HepG2 (cell line): ENCODE results near the gene RASAL1. TPM values are rescaled to one million over a fixed set of nuclear protein-coding genes. Genes with fewer than 3 reads are reported as not detected.
A peak's percentile ranks its signal among the peaks of the same experiment; 100 is the strongest.

Experiments
- ARNT2 ChIP-seq: sonication (generic); formaldehyde crosslinking; IDR thresholded peaks from 2 replicates; pipeline ENCODE4 v1.8.0; 2022; ENCODE audit warnings: mild to moderate bottlenecking, low read depth, missing genetic modification reagents, moderate library complexity
- ATF1 ChIP-seq: IDR thresholded peaks from 2 replicates; pipeline ENCODE4 v1.6.1; 2016; ENCODE audit warnings: mild to moderate bottlenecking, control low read depth
- HCFC1 ChIP-seq: fragments of 150-350 bp; IDR thresholded peaks from 2 replicates; pipeline ENCODE4 v1.6.1; 2014; ENCODE audit warnings: low read depth, low read length
- HIC2 ChIP-seq: sonication (generic); formaldehyde crosslinking; IDR thresholded peaks from 2 replicates; pipeline ENCODE4 v1.9.0; 2022; ENCODE audit warnings: low read depth, missing genetic modification reagents
- IRF9 ChIP-seq: sonication (generic); formaldehyde crosslinking; IDR thresholded peaks from 2 replicates; pipeline ENCODE4 v1.8.0; 2022; ENCODE audit warnings: missing genetic modification reagents, mild to moderate bottlenecking, borderline replicate concordance
- MAF1 ChIP-seq: sonication (generic); formaldehyde crosslinking; IDR thresholded peaks from 2 replicates; pipeline ENCODE4 v1.5.0; 2020; ENCODE audit warnings: missing genetic modification reagents, borderline replicate concordance
- MYPOP ChIP-seq: sonication (generic); formaldehyde crosslinking; IDR thresholded peaks from 2 replicates; pipeline ENCODE4 v1.8.1; 2023; ENCODE audit warnings: mild to moderate bottlenecking, moderate library complexity, missing genetic modification reagents
- PHF8 ChIP-seq: sonication (generic); formaldehyde crosslinking; IDR thresholded peaks from 2 replicates; pipeline ENCODE4 v1.5.0; 2020; ENCODE audit warnings: missing genetic modification reagents
- RXRA ChIP-seq: sonication (generic); formaldehyde crosslinking; IDR thresholded peaks from 2 replicates; pipeline ENCODE4 v1.5.1; 2020; ENCODE audit warnings: missing genetic modification reagents
- SATB2 ChIP-seq: sonication (generic); formaldehyde crosslinking; IDR thresholded peaks from 2 replicates; pipeline ENCODE4 v1.5.0; 2020; ENCODE audit warnings: missing genetic modification reagents
- TERF1 ChIP-seq: sonication (generic); formaldehyde crosslinking; IDR thresholded peaks from 2 replicates; pipeline ENCODE4 v1.8.0; 2022; ENCODE audit warnings: mild to moderate bottlenecking, missing genetic modification reagents, moderate library complexity
- TMF1 ChIP-seq: sonication (generic); formaldehyde crosslinking; IDR thresholded peaks from 2 replicates; pipeline ENCODE4 v1.8.1; 2022; ENCODE audit warnings: low read depth, missing genetic modification reagents
- ZFP36 ChIP-seq: fragments of 150-350 bp; IDR thresholded peaks from 2 replicates; pipeline ENCODE4 v1.6.1; 2018; ENCODE audit warnings: borderline replicate concordance, low read length, low read depth; ENCODE audit not compliant: partially characterized antibody
- ZFY ChIP-seq: sonication (generic); formaldehyde crosslinking; IDR thresholded peaks from 2 replicates; pipeline ENCODE4 v1.4.0; 2020; ENCODE audit warnings: missing genetic modification reagents
- ZIK1 ChIP-seq: sonication (generic); formaldehyde crosslinking; IDR thresholded peaks from 2 replicates; pipeline ENCODE4 v1.5.0; 2020; ENCODE audit warnings: mild to moderate bottlenecking, low read depth, missing genetic modification reagents, borderline replicate concordance
- ZNF24 ChIP-seq: fragments of 450-650 bp; IDR thresholded peaks from 2 replicates; pipeline ENCODE4 v1.6.1; 2017; ENCODE audit warnings: antibody characterized with exemption, mild to moderate bottlenecking
- ZNF431 ChIP-seq: sonication (generic); formaldehyde crosslinking; IDR thresholded peaks from 2 replicates; pipeline ENCODE4 v1.9.0; 2022; ENCODE audit warnings: missing genetic modification reagents, low read depth, mild to moderate bottlenecking, borderline replicate concordance
- ZNF687 ChIP-seq: sonication (generic); formaldehyde crosslinking; IDR thresholded peaks from 2 replicates; pipeline ENCODE4 v1.5.1; 2020; ENCODE audit warnings: mild to moderate bottlenecking, missing genetic modification reagents, moderate library complexity
- ZNF841 ChIP-seq: sonication (generic); formaldehyde crosslinking; IDR thresholded peaks from 2 replicates; pipeline ENCODE4 v1.8.1; 2023; ENCODE audit warnings: missing genetic modification reagents, borderline replicate concordance
- polyA plus RNA-seq, 8 experiments: library from polyadenylated mRNA; depleted of rRNA in 3 of 8; stranded (reverse) in 7 of 8; unstranded in 1 of 8; fragments of >200 nt; fragmentation: Illumina TruSeq in 4 of 8; extraction: Trizol in 4 of 8; gene quantifications; 2 replicates each; pipeline versions ENCODE4 v1.2.1 to v1.2.3, GENCODE V29; 2011 to 2016; ENCODE audit warnings: low read depth in 4 of 8, missing spikeins in 1 of 8, mixed read lengths in 1 of 8; ENCODE audit not compliant: insufficient read depth in 1 of 8
- total RNA-seq, 5 experiments: library from RNA; depleted of rRNA; stranded (reverse); fragments of >200 nt; fragmentation: Illumina TruSeq; extraction: Trizol; gene quantifications; 2 replicates each; pipeline ENCODE4 v1.2.3, GENCODE V29; 2016; ENCODE audit warnings: low read depth in 1 of 5

The RASAL1 gene
- total and polyA plus RNA-seq, 2 of the 13 experiments (the other 11 are each of a cell fraction or from before 2014, with no cell fraction given), result not detected

GRCh38 chr12:113152835-113153814 is 17.6 kb upstream of the RASAL1 start (continued):
- TF ChIP-seq TERF1 (CRISPR knock-in tag), result no peak
- no peak for TF ChIP-seq MAF1 (CRISPR knock-in tag)
- TF ChIP-seq TMF1 (CRISPR knock-in tag), result no peak
- no peak for TF ChIP-seq IRF9 (CRISPR knock-in tag)
- 0 out of 2 replicates have a peak, but pooled peaks have one; percentile 29 for TF ChIP-seq ZFY (CRISPR knock-in tag)
- no peak for TF ChIP-seq HIC2 (CRISPR knock-in tag)
- no peak for TF ChIP-seq SATB2 (CRISPR knock-in tag)
- no peak for TF ChIP-seq HCFC1
- TF ChIP-seq ARNT2, result peak; percentile 53; the same call in 1 of the 2 replicates
- TF ChIP-seq ZNF431 (CRISPR knock-in tag), result no peak
- no peak for TF ChIP-seq ZIK1
- peak; percentile 97 for TF ChIP-seq MYPOP (CRISPR knock-in tag)
- no peak for TF ChIP-seq ATF1 (CRISPR knock-in tag)
- TF ChIP-seq ZFP36, result no peak
- TF ChIP-seq ZNF687 (CRISPR knock-in tag), result peak; percentile 64
- TF ChIP-seq ZNF841 (CRISPR knock-in tag), result no peak
- TF ChIP-seq PHF8 (CRISPR knock-in tag), result no peak
- TF ChIP-seq RXRA (CRISPR knock-in tag), result 0 out of 2 replicates have a peak, but pooled peaks have one; percentile 59
- TF ChIP-seq ZNF24, result no peak
